Right lobe of liver (tissue), 4 donors: Measurements from ENCODE around the gene CDIP1.

Source experiments
- POLR2A ChIP-seq: fragments of 450-650 bp; IDR thresholded peaks from one replicate; pipeline ENCODE4 v1.6.1; 2017; ENCODE audit warnings: antibody characterized with exemption, mild to moderate bottlenecking
- TF ChIP-seq, protein P1 (sequence below), 4 donors: fragments of 200-600 bp in 3 of 4; fragments of 450-650 bp in 1 of 4; IDR thresholded peaks; one replicate each; pipeline versions ENCODE4 v1.5.1 to v1.8.0; 2016 to 2022; ENCODE audit warnings: antibody characterized with exemption in 4 of 4, mild to moderate bottlenecking in 2 of 4
- donor health status: DM: no; HTN: no; CAD: no.
- donor health status: DM: no; HTN: no; CAD: no.
- donor health status: DM: no; HTN: yes; CAD: no.

DNA sequence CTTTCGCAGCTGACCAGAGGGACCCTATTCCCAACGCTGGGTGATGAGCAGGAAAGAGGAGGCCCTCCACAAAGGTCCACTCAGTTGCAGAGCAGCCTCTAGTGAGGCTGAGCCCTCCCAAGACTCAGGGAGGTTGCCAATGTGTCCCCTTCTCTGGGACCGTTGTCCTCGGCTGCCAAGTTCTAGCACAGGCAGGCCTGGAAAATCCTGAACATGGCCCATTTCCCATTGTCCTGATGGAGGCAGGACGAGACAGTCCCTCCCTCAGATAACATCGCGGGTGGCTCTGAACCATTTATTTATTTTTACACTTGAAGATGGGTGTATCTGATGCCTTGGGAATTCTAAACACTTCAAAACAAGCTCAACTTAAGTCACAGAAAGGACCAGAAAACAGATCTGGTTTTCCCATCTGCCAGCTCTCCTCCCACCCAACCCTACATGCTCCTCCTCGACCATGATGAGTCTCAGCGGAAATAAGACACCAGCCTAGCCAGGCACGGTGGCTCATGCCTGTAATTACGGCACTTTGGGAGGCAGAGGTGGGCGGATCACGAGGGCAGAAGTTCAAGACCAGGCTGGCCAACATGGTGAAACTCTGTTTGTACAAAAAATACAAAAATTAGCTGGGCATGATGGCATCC lies 12.8 kb downstream of the CDIP1 start:
- TF ChIP-seq, protein P1, sequence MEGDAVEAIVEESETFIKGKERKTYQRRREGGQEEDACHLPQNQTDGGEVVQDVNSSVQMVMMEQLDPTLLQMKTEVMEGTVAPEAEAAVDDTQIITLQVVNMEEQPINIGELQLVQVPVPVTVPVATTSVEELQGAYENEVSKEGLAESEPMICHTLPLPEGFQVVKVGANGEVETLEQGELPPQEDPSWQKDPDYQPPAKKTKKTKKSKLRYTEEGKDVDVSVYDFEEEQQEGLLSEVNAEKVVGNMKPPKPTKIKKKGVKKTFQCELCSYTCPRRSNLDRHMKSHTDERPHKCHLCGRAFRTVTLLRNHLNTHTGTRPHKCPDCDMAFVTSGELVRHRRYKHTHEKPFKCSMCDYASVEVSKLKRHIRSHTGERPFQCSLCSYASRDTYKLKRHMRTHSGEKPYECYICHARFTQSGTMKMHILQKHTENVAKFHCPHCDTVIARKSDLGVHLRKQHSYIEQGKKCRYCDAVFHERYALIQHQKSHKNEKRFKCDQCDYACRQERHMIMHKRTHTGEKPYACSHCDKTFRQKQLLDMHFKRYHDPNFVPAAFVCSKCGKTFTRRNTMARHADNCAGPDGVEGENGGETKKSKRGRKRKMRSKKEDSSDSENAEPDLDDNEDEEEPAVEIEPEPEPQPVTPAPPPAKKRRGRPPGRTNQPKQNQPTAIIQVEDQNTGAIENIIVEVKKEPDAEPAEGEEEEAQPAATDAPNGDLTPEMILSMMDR (IDR thresholded peaks at IDR 0.05): no peak
- no peak for TF ChIP-seq POLR2A
